ENCODE results near the gene ESPNL.

ESPNL gene

DNA sequence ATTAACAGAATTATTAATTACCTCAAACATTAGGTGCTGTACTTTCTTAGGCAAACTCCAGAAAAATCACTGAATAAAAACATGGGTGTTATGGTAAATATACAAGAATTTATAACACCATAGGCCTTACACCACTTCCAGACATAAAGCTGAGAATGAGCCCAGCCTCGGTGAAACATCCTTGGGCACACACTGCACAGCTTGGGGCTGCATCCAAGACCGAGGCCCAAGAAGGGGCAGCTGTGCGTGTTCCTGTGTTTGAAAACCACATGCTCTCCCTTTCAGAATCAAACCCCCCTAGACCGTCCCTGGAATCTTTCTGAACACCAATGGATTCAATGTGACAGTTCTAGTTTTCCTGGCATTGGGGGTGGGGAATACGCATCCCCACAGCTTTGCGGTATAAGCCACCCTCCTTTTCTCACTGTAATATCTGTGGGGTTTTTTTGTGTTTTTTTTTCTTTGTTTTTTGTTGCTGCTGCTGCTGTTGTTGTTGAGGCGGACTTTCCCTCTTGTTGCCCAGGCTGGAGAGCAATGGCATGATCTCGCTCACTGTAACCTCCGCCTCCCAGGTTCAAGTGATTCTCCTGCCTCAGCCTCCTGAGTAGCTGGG, 71.5 kb downstream of the ESPNL start:
- no peak for DNase-seq (ENCODE audit: low read depth in 3 of 3)

GRCh38 chr2:238172439-238172838, 72.3 kb downstream of the ESPNL start:
- DNase-seq (ENCODE audit: low read depth in 3 of 3), result no peak

GRCh38 chr2:238173692-238174091, 73.6 kb downstream of the ESPNL start:
- DNase-seq (ENCODE audit: low read depth in 3 of 3), result no peak

- no peak for DNase-seq (ENCODE audit: low read depth in 3 of 3)
Observed at GRCh38 chr2:238174291-238174690, 74.2 kb downstream of the ESPNL start.

GRCh38 chr2:238174701-238175100, 74.6 kb downstream of the ESPNL start:
- no peak for DNase-seq (ENCODE audit: low read depth in 3 of 3)

DNA sequence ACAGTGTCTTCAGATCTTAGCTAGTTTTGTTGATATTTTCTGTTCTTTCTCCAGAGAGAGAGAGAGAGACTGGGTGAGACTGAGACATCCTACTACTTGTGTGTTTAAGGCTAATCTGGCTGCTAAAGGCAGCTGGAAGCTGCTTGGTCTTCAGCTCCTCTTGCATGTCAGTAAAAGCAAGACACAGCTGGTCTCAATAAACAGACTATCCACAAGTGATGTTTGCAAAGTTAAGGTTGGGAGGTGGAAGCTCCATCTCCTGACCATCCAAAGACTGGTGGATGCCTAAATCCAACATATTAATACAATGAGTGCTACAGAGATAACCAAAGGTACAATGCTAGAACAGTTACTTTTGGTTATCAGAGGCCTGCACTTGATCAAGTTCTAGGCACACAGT, 76.5 kb downstream of the ESPNL start:
- DNase-seq (ENCODE audit: low read depth in 3 of 3), result no peak

GRCh38 chr2:238180554-238180953, 80.4 kb downstream of the ESPNL start:
- DNase-seq (ENCODE audit: low read depth in 3 of 3), result no peak

- no peak for DNase-seq (ENCODE audit: low read depth in 3 of 3)
Observed at GRCh38 chr2:238182362-238182761, 82.2 kb downstream of the ESPNL start.

Data from stimulated activated CD4-positive, alpha-beta T cell treated with anti-CD3 and anti-CD28 coated beads, TNF-alpha, amount 100 ng/mL, for 4 hours (primary cell).